ENCODE data around the gene STEAP2.

Gene STEAP2

GRCh38 chr7:90166153-90166552 is 45.4 kb upstream of the STEAP2 start:
- Histone ChIP-seq H3K4me2 (ENCODE audit: low read length) (no peak overlapping the region), H3K4me3 (ENCODE audit: low read length) (no peak overlapping the region), H3K79me2 (ENCODE audit: control insufficient read depth, low read length) (no peaks in the 10 kb centered on the region), H3K27me3 (ENCODE audit: control insufficient read depth, low read length) (no peaks in the 10 kb centered on the region), H3K27ac (ENCODE audit: low read depth, low read length) (no peak overlapping the region), H3K36me3 (ENCODE audit: control insufficient read depth, low read length) (no peaks in the 10 kb centered on the region), H3K4me1 (ENCODE audit: control insufficient read depth, low read length) (no peaks in the 10 kb centered on the region), H3K9me2 (replicated peaks; ENCODE audit: control insufficient read depth, low read length) (no peaks in the 10 kb centered on the region), H3F3A (ENCODE audit: control insufficient read depth, insufficient read depth) (no peaks in the 10 kb centered on the region), H4K20me1 (ENCODE audit: control insufficient read depth, insufficient read depth, low read depth, low read length) (no peaks in the 10 kb centered on the region), H3K9me3 (ENCODE audit: control insufficient read depth, insufficient read depth, low read length) (no peaks in the 10 kb centered on the region)
- TF ChIP-seq EZH2phosphoT487 (IDR thresholded peaks at IDR 0.05; ENCODE audit: borderline replicate concordance, low read length) = no peak
- no peak for TF ChIP-seq CTCF (IDR thresholded peaks at IDR 0.05; ENCODE audit: low read depth, low read length, poor library complexity, severe bottlenecking)

GRCh38 chr7:90167361-90167760 is 44.2 kb upstream of the STEAP2 start:
- Histone ChIP-seq H3K27ac (ENCODE audit: low read depth, low read length) (no peak overlapping the region), H3K9me3 (ENCODE audit: control insufficient read depth, insufficient read depth, low read length) (no peaks in the 10 kb centered on the region)

GRCh38 chr7:90169891-90170290 is 41.6 kb upstream of the STEAP2 start:
- no peaks in the 10 kb centered on the region for H3K79me2 ChIP-seq (ENCODE audit: control insufficient read depth, low read length)
- H3K9me2 ChIP-seq (replicated peaks; ENCODE audit: control insufficient read depth, low read length) = no peaks in the 10 kb centered on the region
- H3K27me3 ChIP-seq (ENCODE audit: control insufficient read depth, low read length) = no peaks in the 10 kb centered on the region
- no peak overlapping the region for H3K4me2 ChIP-seq (ENCODE audit: low read length)
- no peak overlapping the region for H3K27ac ChIP-seq (ENCODE audit: low read depth, low read length)
- no peaks in the 10 kb centered on the region for H3K4me1 ChIP-seq (ENCODE audit: control insufficient read depth, low read length)
- no peaks in the 10 kb centered on the region for H3K36me3 ChIP-seq (ENCODE audit: control insufficient read depth, low read length)
- H3F3A ChIP-seq (ENCODE audit: control insufficient read depth, insufficient read depth) = no peaks in the 10 kb centered on the region
- H3K4me3 ChIP-seq (ENCODE audit: low read length) = no peak overlapping the region
- H4K20me1 ChIP-seq (ENCODE audit: control insufficient read depth, insufficient read depth, low read depth, low read length) = no peaks in the 10 kb centered on the region
- H3K9me3 ChIP-seq (ENCODE audit: control insufficient read depth, insufficient read depth, low read length) = no peaks in the 10 kb centered on the region
- TF ChIP-seq EZH2phosphoT487 (IDR thresholded peaks at IDR 0.05; ENCODE audit: borderline replicate concordance, low read length) (no peak), CTCF (IDR thresholded peaks at IDR 0.05; ENCODE audit: low read depth, low read length, poor library complexity, severe bottlenecking) (no peak)

More at GRCh38 chr7:90167361-90167760, 44.2 kb upstream of the STEAP2 start:
- Histone ChIP-seq H3K4me1 (ENCODE audit: control insufficient read depth, low read length) (no peaks in the 10 kb centered on the region), H3K36me3 (ENCODE audit: control insufficient read depth, low read length) (no peaks in the 10 kb centered on the region), H3K79me2 (ENCODE audit: control insufficient read depth, low read length) (no peaks in the 10 kb centered on the region), H3K9me2 (replicated peaks; ENCODE audit: control insufficient read depth, low read length) (no peaks in the 10 kb centered on the region), H3F3A (ENCODE audit: control insufficient read depth, insufficient read depth) (no peaks in the 10 kb centered on the region), H3K4me2 (ENCODE audit: low read length) (no peak overlapping the region), H3K4me3 (ENCODE audit: low read length) (no peak overlapping the region), H3K27me3 (ENCODE audit: control insufficient read depth, low read length) (no peaks in the 10 kb centered on the region), H4K20me1 (ENCODE audit: control insufficient read depth, insufficient read depth, low read depth, low read length) (no peaks in the 10 kb centered on the region)
- TF ChIP-seq EZH2phosphoT487 (IDR thresholded peaks at IDR 0.05; ENCODE audit: borderline replicate concordance, low read length) (no peak), CTCF (IDR thresholded peaks at IDR 0.05; ENCODE audit: low read depth, low read length, poor library complexity, severe bottlenecking) (no peak)

GRCh38 chr7:90172121-90172520 is 39.4 kb upstream of the STEAP2 start:
- Histone ChIP-seq H3K36me3 (ENCODE audit: control insufficient read depth, low read length) (no peaks in the 10 kb centered on the region), H3K79me2 (ENCODE audit: control insufficient read depth, low read length) (no peaks in the 10 kb centered on the region), H3K27me3 (ENCODE audit: control insufficient read depth, low read length) (no peaks in the 10 kb centered on the region), H3K4me3 (ENCODE audit: low read length) (no peak overlapping the region), H3K4me2 (ENCODE audit: low read length) (no peak overlapping the region), H3K4me1 (ENCODE audit: control insufficient read depth, low read length) (no peaks in the 10 kb centered on the region), H3F3A (ENCODE audit: control insufficient read depth, insufficient read depth) (no peaks in the 10 kb centered on the region), H3K27ac (ENCODE audit: low read depth, low read length) (no peak overlapping the region), H3K9me2 (replicated peaks; ENCODE audit: control insufficient read depth, low read length) (no peaks in the 10 kb centered on the region), H4K20me1 (ENCODE audit: control insufficient read depth, insufficient read depth, low read depth, low read length) (no peaks in the 10 kb centered on the region), H3K9me3 (ENCODE audit: control insufficient read depth, insufficient read depth, low read length) (peaks cover 11% of the 10 kb centered on the region; the same call in 1 of the 2 replicates)
- no peak for TF ChIP-seq EZH2phosphoT487 (IDR thresholded peaks at IDR 0.05; ENCODE audit: borderline replicate concordance, low read length)
- TF ChIP-seq CTCF (IDR thresholded peaks at IDR 0.05; ENCODE audit: low read depth, low read length, poor library complexity, severe bottlenecking) = no peak
